ENCODE measurements around the gene SCGB1D1.

SCGB1D1 gene

GRCh38 chr11:62237499-62237898 is 47.5 kb downstream of the SCGB1D1 start:
- no peak for DNase-seq

GRCh38 chr11:62238151-62238550 is 48.1 kb downstream of the SCGB1D1 start:
- DNase-seq = no peak

- DNase-seq = no peak
These were observed 51.1 kb downstream of the SCGB1D1 start for GRCh38 chr11:62241095-62241494.

GRCh38 chr11:62242021-62242420 is 52.0 kb downstream of the SCGB1D1 start, which contains the start of gene SCGB1D2:
Gene SCGB1D2, plus strand, starts transcription at chr11:62242239. Its CDS starts 69 bp downstream, at chr11:62242308.
- no peak for DNase-seq
